ENCODE data around the gene FAM50A. TPM values are rescaled to one million over a fixed set of nuclear protein-coding genes. Genes with fewer than 3 reads are reported as not detected.

FAM50A gene
- total and polyA plus RNA-seq, 12 donors: 25.5 to 167 (median 38.9) TPM

GRCh38 chrX:154401045-154401799 is 42.7 kb upstream of the FAM50A start:
- WGBS, 2 donors: 60 to 64% methylated on average over 6 of the region's 6 CpGs
- Histone ChIP-seq H3K4me3 (no peak overlapping the region), H3K9me3 (peaks cover 0 to 10% (median 0%) of the 10 kb centered on the region in 11 donors), H3K36me3 (peaks cover 0 to 35% (median 12%) of the 10 kb centered on the region in 9 donors), H3K27me3 (no peaks in the 10 kb centered on the region), H3K4me1 (peaks cover 0 to 23% (median 15%) of the 10 kb centered on the region in 9 donors), H3K27ac (no peak overlapping the region)
- no peak for DNase-seq
- no peak for ATAC-seq
- TF ChIP-seq, protein P1, sequence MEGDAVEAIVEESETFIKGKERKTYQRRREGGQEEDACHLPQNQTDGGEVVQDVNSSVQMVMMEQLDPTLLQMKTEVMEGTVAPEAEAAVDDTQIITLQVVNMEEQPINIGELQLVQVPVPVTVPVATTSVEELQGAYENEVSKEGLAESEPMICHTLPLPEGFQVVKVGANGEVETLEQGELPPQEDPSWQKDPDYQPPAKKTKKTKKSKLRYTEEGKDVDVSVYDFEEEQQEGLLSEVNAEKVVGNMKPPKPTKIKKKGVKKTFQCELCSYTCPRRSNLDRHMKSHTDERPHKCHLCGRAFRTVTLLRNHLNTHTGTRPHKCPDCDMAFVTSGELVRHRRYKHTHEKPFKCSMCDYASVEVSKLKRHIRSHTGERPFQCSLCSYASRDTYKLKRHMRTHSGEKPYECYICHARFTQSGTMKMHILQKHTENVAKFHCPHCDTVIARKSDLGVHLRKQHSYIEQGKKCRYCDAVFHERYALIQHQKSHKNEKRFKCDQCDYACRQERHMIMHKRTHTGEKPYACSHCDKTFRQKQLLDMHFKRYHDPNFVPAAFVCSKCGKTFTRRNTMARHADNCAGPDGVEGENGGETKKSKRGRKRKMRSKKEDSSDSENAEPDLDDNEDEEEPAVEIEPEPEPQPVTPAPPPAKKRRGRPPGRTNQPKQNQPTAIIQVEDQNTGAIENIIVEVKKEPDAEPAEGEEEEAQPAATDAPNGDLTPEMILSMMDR (IDR thresholded peaks at IDR 0.05): no peak
- intact Hi-C loops (cut with DNase I): no loop called here

DNA sequence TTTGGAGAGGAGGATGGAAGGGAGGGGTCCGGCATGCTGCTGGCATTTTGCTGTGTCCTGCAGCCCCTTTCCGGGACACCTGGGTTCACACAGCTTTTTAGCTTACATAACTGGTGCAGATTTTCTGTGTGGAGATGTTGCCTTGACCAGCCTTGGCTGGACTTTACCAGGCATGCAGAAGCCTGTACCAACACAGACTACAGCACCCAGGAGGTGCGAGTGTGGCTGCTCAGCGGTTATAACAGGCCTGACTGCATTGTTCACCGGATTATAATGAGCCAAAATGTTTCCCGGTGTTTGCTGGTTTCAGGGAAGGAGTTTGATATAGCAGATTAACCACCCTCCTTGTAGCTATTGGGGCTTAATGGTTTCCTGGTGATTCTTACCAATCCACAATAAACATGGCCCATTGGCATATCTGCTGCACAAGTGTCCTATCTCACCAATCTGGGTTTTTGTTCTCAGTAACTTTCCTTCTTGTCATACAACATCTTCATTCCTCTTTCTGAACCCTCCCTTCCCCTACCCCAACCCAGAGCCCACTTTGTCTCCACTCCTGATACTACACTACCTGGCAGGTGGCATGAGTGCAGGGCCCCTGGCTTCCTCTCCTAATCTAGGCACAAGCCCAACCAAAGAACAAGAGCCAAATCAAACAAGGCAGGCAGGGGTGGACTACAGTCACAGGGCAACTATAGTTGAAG is 41.9 kb upstream of the FAM50A start:
- WGBS, 2 donors: 54 to 62% methylated on average over 6 of the region's 6 CpGs
- no peak for DNase-seq
- Histone ChIP-seq H3K4me3 (no peak overlapping the region), H3K27me3 (no peaks in the 10 kb centered on the region), H3K9me3 (peaks cover 0 to 10% (median 0%) of the 10 kb centered on the region in 11 donors), H3K27ac (no peak overlapping the region), H3K4me1 (peaks cover 0 to 20% (median 12%) of the 10 kb centered on the region in 9 donors), H3K36me3 (peaks cover 0 to 35% (median 12%) of the 10 kb centered on the region in 9 donors)
- intact Hi-C loops (cut with DNase I): no loop called here
- no peak for ATAC-seq
- TF ChIP-seq, protein P1 (IDR thresholded peaks at IDR 0.05): no peak

DNA sequence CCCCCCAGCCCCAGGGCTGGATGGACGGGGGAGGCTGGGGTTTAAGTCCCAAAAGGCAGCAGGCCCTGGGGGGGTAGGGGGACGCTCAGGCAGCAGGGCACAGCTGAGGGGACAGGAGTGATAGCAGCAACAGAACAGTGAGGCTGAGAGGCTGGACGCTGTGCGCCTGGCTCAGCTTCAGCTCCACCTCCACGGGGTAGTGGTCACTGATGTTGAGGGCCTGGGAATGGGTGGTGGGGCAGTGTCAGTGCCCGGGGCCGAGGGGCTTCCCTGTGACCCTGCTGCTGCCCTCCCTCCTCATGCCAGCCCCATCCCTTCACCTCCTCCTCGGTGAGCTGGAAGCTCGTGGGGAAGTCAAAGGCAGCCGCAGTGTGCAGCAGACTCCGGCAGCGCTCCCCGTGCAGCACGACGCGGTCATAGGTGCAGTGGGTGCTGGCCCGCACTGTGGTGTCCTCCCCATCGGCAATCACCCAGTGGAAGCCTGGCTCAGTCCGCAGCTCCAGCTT is 41.3 kb upstream of the FAM50A start:
- TF ChIP-seq, protein P1 (IDR thresholded peaks at IDR 0.05): no peak

GRCh38 chrX:154403192-154403591 is 40.7 kb upstream of the FAM50A start:
- DNase-seq (no peak), ATAC-seq (no peak)
- no peak overlapping the region for H3K4me3 ChIP-seq
- H3K9me3 ChIP-seq: peaks cover 0 to 5% (median 0%) of the 10 kb centered on the region in 11 donors
- peaks cover 0 to 35% (median 12%) of the 10 kb centered on the region in 9 donors for H3K36me3 ChIP-seq
- 79 to 90% methylated on average over 8 to 10 of the region's 10 CpGs for WGBS, 2 donors
- peaks cover 0 to 20% (median 12%) of the 10 kb centered on the region in 9 donors for H3K4me1 ChIP-seq
- TF ChIP-seq, protein P1 (IDR thresholded peaks at IDR 0.05): no peak
- H3K27ac ChIP-seq: no peak overlapping the region
- no peaks in the 10 kb centered on the region for H3K27me3 ChIP-seq
- intact Hi-C loops (cut with DNase I): no loop called here

More for the DNA sequence above, 41.3 kb upstream of the FAM50A start:
- H3K4me1 ChIP-seq: peaks cover 0 to 20% (median 12%) of the 10 kb centered on the region in 9 donors
- no peak overlapping the region for H3K4me3 ChIP-seq
- WGBS, 2 donors: 79 to 84% methylated on average over 15 to 19 of the region's 19 CpGs
- peaks cover 0 to 10% (median 0%) of the 10 kb centered on the region in 11 donors for H3K9me3 ChIP-seq
- no peaks in the 10 kb centered on the region for H3K27me3 ChIP-seq
- DNase-seq: no peak
- H3K36me3 ChIP-seq: peaks cover 0 to 35% (median 12%) of the 10 kb centered on the region in 9 donors
- intact Hi-C loops (cut with DNase I): no loop called here
- no peak for ATAC-seq
- H3K27ac ChIP-seq: no peak overlapping the region

Measured in heart right ventricle (tissue), 16 donors.